ENCODE data around the gene PRKAG2. TPM values are rescaled to one million over a fixed set of nuclear protein-coding genes. Genes with fewer than 3 reads are reported as not detected.
"Not testable (repeated sequence)": the region's sequence is repeated elsewhere in the genome, so short reads cannot be mapped to it uniquely, and the experiment has no call there.

Gene PRKAG2
- total RNA-seq, 2 donors from 2014 or later = 23.2 to 28.4 TPM

- no peaks in the 10 kb centered on the region for H3K27me3 Mint-ChIP-seq (ENCODE audit: low read depth)
- no peak overlapping the region for H3K27ac Mint-ChIP-seq
- H3K4me1 Mint-ChIP-seq (ENCODE audit: low read depth) = peaks cover 30% of the 10 kb centered on the region
- H3K4me3 Mint-ChIP-seq = no peak overlapping the region
- H3K36me3 Mint-ChIP-seq (ENCODE audit: insufficient read depth in 2 of 2) = no peaks in the 10 kb centered on the region
- H3K9me3 Mint-ChIP-seq = no peaks in the 10 kb centered on the region
- DNase-seq = no peak
- no peak for ATAC-seq (replicated peaks in 1 of 2)
Observed at GRCh38 chr7:151757274-151757673, 119.6 kb downstream of the PRKAG2 start.

DNA sequence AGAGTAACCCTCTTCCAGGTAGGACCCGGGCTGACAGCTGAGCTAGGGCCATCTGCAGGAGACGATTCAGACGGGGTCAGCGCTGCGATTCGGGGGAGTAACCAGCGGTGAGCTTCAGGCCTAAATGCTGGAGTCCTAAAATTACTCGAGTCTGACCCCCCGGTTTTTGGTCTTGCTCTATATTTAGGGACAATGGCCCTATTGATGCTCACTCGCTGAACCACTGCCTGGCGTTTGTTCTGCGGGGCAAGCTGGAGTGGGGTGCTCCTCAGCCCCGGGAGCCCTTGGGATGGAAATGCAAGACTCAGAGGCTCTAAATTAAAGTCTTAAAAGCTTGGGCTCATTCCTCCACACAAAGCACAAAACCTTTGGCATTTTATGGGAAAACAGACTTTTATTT lies 120.0 kb downstream of the PRKAG2 start:
- Mint-ChIP-seq H3K36me3 (ENCODE audit: insufficient read depth in 2 of 2) (no peaks in the 10 kb centered on the region), H3K9me3 (no peaks in the 10 kb centered on the region), H3K27ac (peak overlapping the region; percentile 10), H3K27me3 (ENCODE audit: low read depth) (no peaks in the 10 kb centered on the region), H3K4me1 (ENCODE audit: low read depth) (peaks cover 30% of the 10 kb centered on the region), H3K4me3 (peak overlapping the region; percentile 66 to 80)
- no peak for DNase-seq
- ATAC-seq (replicated peaks in 1 of 2) = no peak

DNA sequence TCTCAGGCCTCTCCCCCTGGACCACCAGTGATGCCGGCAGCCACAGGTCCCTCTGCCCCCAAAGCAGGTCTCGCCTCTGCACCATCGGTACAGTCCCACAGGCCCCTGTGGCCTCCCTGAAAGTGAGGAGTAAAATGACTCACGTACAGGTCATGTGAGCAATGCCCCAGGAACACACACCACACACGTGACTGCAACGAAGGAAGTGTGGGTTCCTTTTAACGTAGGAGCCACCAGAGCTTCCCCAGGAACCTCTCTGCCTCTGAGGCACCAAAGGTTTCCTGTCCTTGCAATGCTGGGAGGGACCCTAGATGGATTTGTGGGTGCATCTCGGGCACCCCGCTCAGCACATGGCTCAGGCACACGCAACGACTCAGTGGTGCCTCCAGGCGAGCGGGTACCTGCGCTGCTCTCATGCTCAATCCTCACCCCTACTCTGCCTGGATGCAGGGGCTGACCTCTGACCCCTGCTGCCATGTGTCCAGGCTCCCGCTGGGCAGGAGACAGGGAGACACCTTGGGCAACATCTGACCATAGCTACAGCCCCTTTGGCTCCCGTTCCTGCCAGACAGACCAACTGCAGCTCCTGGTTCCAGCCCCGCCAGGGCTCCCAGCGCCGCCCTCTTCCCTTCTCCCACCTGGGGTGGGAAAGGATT lies 120.7 kb downstream of the PRKAG2 start:
- Mint-ChIP-seq H3K4me3 (peak overlapping the region; percentile 66 to 80), H3K27me3 (ENCODE audit: low read depth) (no peaks in the 10 kb centered on the region), H3K4me1 (ENCODE audit: low read depth) (peaks cover 30% of the 10 kb centered on the region), H3K27ac (peak overlapping the region; percentile 87), H3K36me3 (ENCODE audit: insufficient read depth in 2 of 2) (no peaks in the 10 kb centered on the region), H3K9me3 (no peaks in the 10 kb centered on the region)
- ATAC-seq (replicated peaks in 1 of 2) (peak; percentile 97 to 98), DNase-seq (peak; percentile 73 to 84)

DNA sequence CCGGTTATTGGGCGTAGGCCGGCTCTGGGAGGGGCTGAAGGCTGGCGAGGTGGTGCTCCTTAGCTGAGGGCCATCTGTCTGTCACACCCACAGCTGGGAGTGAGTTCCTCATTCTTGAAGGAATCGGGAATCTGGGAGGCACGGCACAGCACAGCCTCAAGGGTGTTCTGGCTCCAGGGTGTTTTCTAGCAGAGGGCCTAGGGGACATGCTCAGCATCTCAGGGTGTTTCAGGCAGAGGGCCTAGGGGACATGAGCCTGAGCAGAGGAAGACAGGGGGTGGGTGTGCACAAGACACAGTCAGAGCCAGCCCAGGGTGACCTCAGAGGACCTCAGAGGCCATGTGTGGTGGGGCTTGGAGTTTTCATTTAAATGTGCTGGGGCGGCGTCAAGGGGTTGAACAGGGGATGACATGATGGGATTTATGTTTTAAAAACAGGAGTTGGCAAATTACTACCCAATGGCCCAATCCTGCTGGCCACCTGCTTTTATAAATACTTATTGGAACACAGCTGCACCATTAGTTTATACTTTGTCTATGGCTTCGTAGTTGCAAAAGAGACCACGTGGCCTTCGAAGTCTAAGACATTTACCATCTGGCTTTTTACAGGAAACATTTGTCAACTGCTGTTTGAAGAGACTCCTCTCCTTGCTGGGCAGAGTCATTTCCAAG lies 121.6 kb downstream of the PRKAG2 start:
- Mint-ChIP-seq H3K9me3 (no peaks in the 10 kb centered on the region), H3K27me3 (ENCODE audit: low read depth) (no peaks in the 10 kb centered on the region), H3K36me3 (ENCODE audit: insufficient read depth in 2 of 2) (no peaks in the 10 kb centered on the region), H3K4me3 (peak overlapping the region; percentile 25 to 80), H3K27ac (no peak overlapping the region), H3K4me1 (ENCODE audit: low read depth) (peaks cover 30% of the 10 kb centered on the region)
- ATAC-seq (replicated peaks in 1 of 2) (peak; percentile 52), DNase-seq (peak; percentile 31 to 55)

DNA sequence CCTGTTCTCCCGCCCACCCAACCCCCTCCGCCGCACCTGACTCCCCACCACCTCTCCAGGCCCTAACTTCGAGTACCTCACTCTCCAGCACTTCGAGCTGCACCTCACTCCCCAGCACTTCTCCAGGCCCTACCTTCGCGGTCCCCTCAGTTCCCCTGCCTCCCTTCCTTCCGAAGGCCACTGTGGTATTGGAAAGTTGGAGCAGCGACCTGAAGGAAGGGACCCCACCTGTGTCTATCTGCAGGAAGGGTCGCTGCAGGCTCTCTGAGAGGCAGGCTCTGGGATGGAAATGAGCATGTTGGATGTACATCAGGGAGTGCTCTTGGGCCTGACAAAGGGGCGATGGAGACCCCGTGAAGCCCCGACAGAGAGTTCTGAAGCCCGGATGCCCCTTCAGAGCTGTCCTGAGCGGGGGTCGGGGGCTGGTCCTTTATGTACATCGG lies 122.2 kb downstream of the PRKAG2 start:
- Mint-ChIP-seq H3K4me1 (ENCODE audit: low read depth) (peaks cover 26% of the 10 kb centered on the region), H3K4me3 (no peak overlapping the region), H3K27me3 (ENCODE audit: low read depth) (no peaks in the 10 kb centered on the region), H3K9me3 (no peaks in the 10 kb centered on the region), H3K27ac (no peak overlapping the region), H3K36me3 (ENCODE audit: insufficient read depth in 2 of 2) (no peaks in the 10 kb centered on the region)
- ATAC-seq (replicated peaks in 1 of 2) = no peak
- DNase-seq = no peak

DNA sequence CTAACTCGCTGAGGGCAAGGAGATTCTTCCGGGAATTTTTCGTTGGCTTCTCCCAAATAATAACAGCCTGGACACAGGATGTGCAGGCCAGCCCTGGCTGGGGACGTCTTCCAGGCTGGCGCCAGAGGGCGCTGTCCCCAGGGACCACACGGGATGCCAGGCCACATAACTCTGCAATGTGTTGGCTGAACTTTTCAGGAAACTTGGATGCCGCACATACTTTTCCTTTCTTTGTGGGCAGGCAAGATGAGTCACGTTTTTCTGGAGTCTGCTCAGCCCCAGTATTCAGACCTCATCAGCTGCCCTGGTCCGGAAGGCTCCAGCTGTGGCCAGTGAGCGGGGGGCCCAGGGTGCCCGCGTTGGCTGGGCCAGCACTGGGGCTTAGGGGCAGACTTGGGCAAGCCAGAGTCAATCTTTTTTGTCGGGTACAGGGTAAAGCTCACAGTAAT lies 122.7 kb downstream of the PRKAG2 start:
- H3K9me3 Mint-ChIP-seq = no peaks in the 10 kb centered on the region
- ATAC-seq (replicated peaks in 1 of 2) (no peak), DNase-seq (peak in 1 of 2 donors; percentile 33)
- no peaks in the 10 kb centered on the region for H3K27me3 Mint-ChIP-seq (ENCODE audit: low read depth)
- H3K4me3 Mint-ChIP-seq = no peak overlapping the region
- peaks cover 21% of the 10 kb centered on the region for H3K4me1 Mint-ChIP-seq (ENCODE audit: low read depth)
- H3K27ac Mint-ChIP-seq = no peak overlapping the region
- H3K36me3 Mint-ChIP-seq (ENCODE audit: insufficient read depth in 2 of 2) = no peaks in the 10 kb centered on the region

GRCh38 chr7:151752816-151753595 lies 123.9 kb downstream of the PRKAG2 start:
- Mint-ChIP-seq H3K36me3 (ENCODE audit: insufficient read depth in 2 of 2) (no peaks in the 10 kb centered on the region), H3K4me3 (no peak overlapping the region), H3K27me3 (ENCODE audit: low read depth) (no peaks in the 10 kb centered on the region), H3K4me1 (ENCODE audit: low read depth) (peaks cover 23% of the 10 kb centered on the region), H3K27ac (peak overlapping the region; percentile 83), H3K9me3 (no peaks in the 10 kb centered on the region)
- DNase-seq = no peak
- no peak for ATAC-seq (replicated peaks in 1 of 2)

- Mint-ChIP-seq H3K36me3 (ENCODE audit: insufficient read depth in 2 of 2) (no peaks in the 10 kb centered on the region), H3K9me3 (no peaks in the 10 kb centered on the region), H3K4me1 (ENCODE audit: low read depth) (peaks cover 33% of the 10 kb centered on the region), H3K4me3 (no peak overlapping the region), H3K27ac (no peak overlapping the region), H3K27me3 (ENCODE audit: low read depth) (no peaks in the 10 kb centered on the region)
- ATAC-seq (replicated peaks in 1 of 2) (no peak), DNase-seq (no peak)
Observed at GRCh38 chr7:151752037-151752436, 124.9 kb downstream of the PRKAG2 start.

DNA sequence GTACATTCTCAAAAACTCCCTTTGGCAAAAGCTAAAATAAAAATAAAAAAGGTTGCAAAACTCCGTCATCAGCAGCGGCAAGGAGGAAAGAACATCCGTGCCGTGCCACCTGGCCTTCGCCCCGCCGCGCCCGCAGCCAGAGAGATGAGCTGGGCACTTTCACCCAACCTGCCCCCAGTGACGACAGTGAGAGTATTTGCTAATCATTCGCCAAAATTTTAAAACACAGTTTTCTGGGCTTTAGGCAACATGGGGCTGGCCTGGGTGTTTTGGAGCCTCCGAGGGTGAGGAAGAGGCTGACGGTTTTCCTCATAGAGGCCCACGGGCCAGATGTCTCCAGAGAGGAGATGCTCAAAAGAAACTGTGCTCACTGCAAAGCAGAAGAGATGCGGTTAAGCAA lies 128.2 kb downstream of the PRKAG2 start:
- no peaks in the 10 kb centered on the region for H3K9me3 Mint-ChIP-seq
- H3K27me3 Mint-ChIP-seq (ENCODE audit: low read depth) = no peaks in the 10 kb centered on the region
- H3K4me1 Mint-ChIP-seq (ENCODE audit: low read depth) = peaks cover 25% of the 10 kb centered on the region
- no peak for ATAC-seq (replicated peaks in 1 of 2)
- no peak overlapping the region for H3K4me3 Mint-ChIP-seq
- no peak for DNase-seq
- no peak overlapping the region for H3K27ac Mint-ChIP-seq
- no peaks in the 10 kb centered on the region for H3K36me3 Mint-ChIP-seq (ENCODE audit: insufficient read depth in 2 of 2)

DNA sequence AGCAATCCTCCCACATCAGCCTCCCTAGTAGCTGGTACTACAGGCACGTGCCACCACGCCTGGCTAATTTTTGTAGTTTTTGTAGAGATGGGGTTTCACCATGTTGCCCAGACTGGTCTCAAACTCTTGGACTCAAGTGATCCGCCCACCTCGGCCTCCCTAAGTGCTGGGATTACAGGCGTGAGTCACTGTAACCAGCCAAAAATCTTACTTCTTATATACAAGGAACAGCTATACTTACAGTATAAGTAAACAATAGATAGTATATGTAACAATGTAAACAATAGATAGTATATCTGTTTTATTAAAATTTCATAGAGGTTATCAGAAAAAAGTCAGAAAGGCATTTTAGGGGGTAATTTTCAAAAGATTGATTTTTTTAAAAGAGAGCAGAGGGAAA lies 128.9 kb downstream of the PRKAG2 start:
- not testable (repeated sequence) for H3K27ac Mint-ChIP-seq; H3K27me3 Mint-ChIP-seq (ENCODE audit: low read depth); DNase-seq; H3K36me3 Mint-ChIP-seq (ENCODE audit: insufficient read depth in 2 of 2); H3K9me3 Mint-ChIP-seq; ATAC-seq (replicated peaks in 1 of 2); H3K4me3 Mint-ChIP-seq
- peaks cover 32% of the 10 kb centered on the region for H3K4me1 Mint-ChIP-seq (ENCODE audit: low read depth)

DNA sequence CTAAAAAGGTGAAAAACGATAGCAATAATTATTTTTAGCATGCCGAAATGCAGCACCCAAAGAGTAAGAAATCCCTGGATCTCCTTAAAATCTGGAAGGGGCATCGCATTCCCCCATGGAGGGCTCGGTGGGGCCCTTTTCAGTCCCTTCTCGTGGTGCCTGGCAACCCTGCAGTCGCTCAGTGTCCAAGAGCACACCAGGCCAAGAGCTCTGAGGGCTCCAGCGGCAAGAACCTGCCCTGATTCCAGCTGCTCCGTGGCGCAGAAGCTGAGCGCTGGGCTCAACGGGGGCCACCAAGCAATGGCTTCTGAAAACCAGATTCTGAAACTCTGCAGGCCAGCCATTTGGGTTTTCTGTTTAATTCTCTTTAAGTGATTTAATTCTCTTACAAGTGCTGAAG lies 131.2 kb downstream of the PRKAG2 start:
- no peaks in the 10 kb centered on the region for H3K27me3 Mint-ChIP-seq (ENCODE audit: low read depth)
- H3K4me3 Mint-ChIP-seq = peak overlapping the region in 1 of 2 donors; percentile 77
- H3K36me3 Mint-ChIP-seq (ENCODE audit: insufficient read depth in 2 of 2) = no peaks in the 10 kb centered on the region
- H3K4me1 Mint-ChIP-seq (ENCODE audit: low read depth) = peaks cover 38% of the 10 kb centered on the region
- no peak for ATAC-seq (replicated peaks in 1 of 2)
- no peak for DNase-seq
- H3K9me3 Mint-ChIP-seq = no peaks in the 10 kb centered on the region
- H3K27ac Mint-ChIP-seq = peak overlapping the region; percentile 91

- peak; percentile 76 to 84 for ATAC-seq (replicated peaks in 1 of 2)
- peak; percentile 73 to 76 for DNase-seq
- H3K9me3 Mint-ChIP-seq = no peaks in the 10 kb centered on the region
- peak overlapping the region; percentile 19 to 77 for H3K4me3 Mint-ChIP-seq
- H3K27me3 Mint-ChIP-seq (ENCODE audit: low read depth) = no peaks in the 10 kb centered on the region
- H3K27ac Mint-ChIP-seq = peak overlapping the region; percentile 91
- peaks cover 44% of the 10 kb centered on the region for H3K4me1 Mint-ChIP-seq (ENCODE audit: low read depth)
- no peaks in the 10 kb centered on the region for H3K36me3 Mint-ChIP-seq (ENCODE audit: insufficient read depth in 2 of 2)
Observed at GRCh38 chr7:151744656-151745638, 132.0 kb downstream of the PRKAG2 start.
